CD4-positive, alpha-beta T cell treated with Interleukin-21 for 1 hour (primary cell): ENCODE results near the gene DESI1.
"Not testable (repeated sequence)": the region's sequence is repeated elsewhere in the genome, so short reads cannot be mapped to it uniquely, and the experiment has no call there.

Experiments used
- DNase-seq: peaks from one replicate; pipeline ENCODE4 v3.0.0-alpha.2; 2020

The DESI1 gene

GRCh38 chr22:41620589-41621098, at the start of gene DESI1:
Gene DESI1 (minus strand): TSS chr22:41621043. CDS start chr22:41620839, 204 bp downstream.
- no peak for DNase-seq

- DNase-seq, result no peak
These were observed 48.4 kb upstream of the DESI1 start for GRCh38 chr22:41668971-41669911.

GRCh38 chr22:41664951-41665350, 44.1 kb upstream of the DESI1 start:
- no peak for DNase-seq

GRCh38 chr22:41664490-41664889, 43.6 kb upstream of the DESI1 start:
- DNase-seq, result no peak

GRCh38 chr22:41663594-41663993, 42.8 kb upstream of the DESI1 start:
- not testable (repeated sequence) for DNase-seq

GRCh38 chr22:41661713-41662112, 40.9 kb upstream of the DESI1 start:
- DNase-seq, result no peak

- DNase-seq, result no peak
These were observed 40.2 kb upstream of the DESI1 start for GRCh38 chr22:41661088-41661487.

- no peak for DNase-seq
These were observed 39.6 kb upstream of the DESI1 start for GRCh38 chr22:41660416-41660815.

GRCh38 chr22:41659941-41660340, 39.1 kb upstream of the DESI1 start:
- DNase-seq, result no peak

- no peak for DNase-seq
These were observed 38.0 kb upstream of the DESI1 start for GRCh38 chr22:41658869-41659268.

GRCh38 chr22:41657709-41658108, 36.9 kb upstream of the DESI1 start:
- DNase-seq, result no peak

GRCh38 chr22:41656556-41656955, 35.7 kb upstream of the DESI1 start:
- no peak for DNase-seq

GRCh38 chr22:41654322-41654721, 33.5 kb upstream of the DESI1 start:
- DNase-seq, result no peak

- DNase-seq, result no peak
These were observed 30.0 kb upstream of the DESI1 start for GRCh38 chr22:41650821-41651220.

- DNase-seq, result no peak
These were observed 29.4 kb upstream of the DESI1 start for GRCh38 chr22:41650229-41650628.

- no peak for DNase-seq
These were observed 27.6 kb upstream of the DESI1 start for GRCh38 chr22:41648432-41648831.

- no peak for DNase-seq
These were observed 26.9 kb upstream of the DESI1 start for GRCh38 chr22:41647771-41648170.

GRCh38 chr22:41642331-41643110, 21.7 kb upstream of the DESI1 start:
- DNase-seq, result no peak

- DNase-seq, result no peak
These were observed 21.0 kb upstream of the DESI1 start for GRCh38 chr22:41641854-41642253.

- DNase-seq, result no peak
These were observed 17.9 kb upstream of the DESI1 start for GRCh38 chr22:41638748-41639147.

- no peak for DNase-seq
These were observed 17.3 kb upstream of the DESI1 start for GRCh38 chr22:41638124-41638523.

GRCh38 chr22:41637623-41638022, 16.8 kb upstream of the DESI1 start:
- not testable (repeated sequence) for DNase-seq

GRCh38 chr22:41636467-41636866, 15.6 kb upstream of the DESI1 start:
- DNase-seq, result no peak

- not testable (repeated sequence) for DNase-seq
These were observed 13.8 kb upstream of the DESI1 start for GRCh38 chr22:41634610-41635009.
